HepG2 (cell line): ENCODE measurements around the gene C15orf62. TPM values are rescaled to one million over a fixed set of nuclear protein-coding genes. Genes with fewer than 3 reads are reported as not detected.

Source experiments
- ARHGAP35 ChIP-seq: sonication (generic); formaldehyde crosslinking; IDR thresholded peaks from 2 replicates; pipeline ENCODE4 v1.9.0; 2022; ENCODE audit warnings: mild to moderate bottlenecking, inconsistent platforms, moderate library complexity, missing genetic modification reagents, borderline replicate concordance
- ARNTL ChIP-seq: sonication (generic); formaldehyde crosslinking; IDR thresholded peaks from 2 replicates; pipeline ENCODE4 v1.4.0; 2020; ENCODE audit warnings: mild to moderate bottlenecking, missing genetic modification reagents
- BCLAF1 ChIP-seq: fragments of 450-650 bp; IDR thresholded peaks from 2 replicates; pipeline ENCODE4 v1.6.1; 2017; ENCODE audit warnings: mild to moderate bottlenecking
- DNMT1 ChIP-seq: sonication (generic); formaldehyde crosslinking; IDR thresholded peaks from 2 replicates; pipeline ENCODE4 v1.5.1; 2020; ENCODE audit warnings: mild to moderate bottlenecking, missing genetic modification reagents
- ELF1 ChIP-seq: sonication (generic); formaldehyde crosslinking; IDR thresholded peaks from 2 replicates; pipeline ENCODE4 v1.4.0; 2020; ENCODE audit warnings: missing genetic modification reagents
- FOXK1 ChIP-seq: sonication (generic); formaldehyde crosslinking; IDR thresholded peaks from 2 replicates; pipeline ENCODE4 v1.4.0; 2020; ENCODE audit warnings: low read depth, missing genetic modification reagents, borderline replicate concordance
- HMGXB4 ChIP-seq, 2 experiments: sonication (generic) in 1 of 2; formaldehyde crosslinking in 1 of 2; IDR thresholded peaks; 2 replicates each; pipeline versions ENCODE4 v1.4.0 to v1.6.1; 2018 to 2020; ENCODE audit warnings: missing genetic modification reagents in 2 of 2, borderline replicate concordance in 1 of 2, low read depth in 1 of 2, mild to moderate bottlenecking in 1 of 2, missing biosample characterization in 1 of 2
- KAT8 ChIP-seq: IDR thresholded peaks from 2 replicates; pipeline ENCODE4 v1.6.1; 2016; ENCODE audit warnings: missing genetic modification reagents, missing compliant biosample characterization
- NR2F6 ChIP-seq, 2 experiments: IDR thresholded peaks; 2 replicates each; pipeline ENCODE4 v1.6.1; 2016; ENCODE audit warnings: antibody characterized with exemption in 1 of 2, mild to moderate bottlenecking in 1 of 2
- RAD21 ChIP-seq: fragments of 450-650 bp; formaldehyde crosslinking; IDR thresholded peaks from 2 replicates; pipeline ENCODE4 v1.5.0; 2020; ENCODE audit warnings: mild to moderate bottlenecking
- SCMH1 ChIP-seq: sonication (generic); formaldehyde crosslinking; IDR thresholded peaks from 2 replicates; pipeline ENCODE4 v1.9.0; 2021; ENCODE audit warnings: missing genetic modification reagents, mild to moderate bottlenecking, borderline replicate concordance
- SNAPC4 ChIP-seq: sonication (generic); formaldehyde crosslinking; IDR thresholded peaks from 2 replicates; pipeline ENCODE4 v1.4.0; 2020; ENCODE audit warnings: mild to moderate bottlenecking, missing genetic modification reagents
- TARDBP ChIP-seq: sonication (generic); formaldehyde crosslinking; IDR thresholded peaks from 2 replicates; pipeline ENCODE4 v1.8.0; 2022; ENCODE audit warnings: mild to moderate bottlenecking, missing genetic modification reagents
- polyA plus RNA-seq, 8 experiments: library from polyadenylated mRNA; depleted of rRNA in 3 of 8; stranded (reverse) in 7 of 8; unstranded in 1 of 8; fragments of >200 nt; fragmentation: Illumina TruSeq in 4 of 8; extraction: Trizol in 4 of 8; gene quantifications; 2 replicates each; pipeline versions ENCODE4 v1.2.1 to v1.2.3, GENCODE V29; 2011 to 2016; ENCODE audit warnings: low read depth in 4 of 8, missing spikeins in 1 of 8, mixed read lengths in 1 of 8; ENCODE audit not compliant: insufficient read depth in 1 of 8
- total RNA-seq, 5 experiments: library from RNA; depleted of rRNA; stranded (reverse); fragments of >200 nt; fragmentation: Illumina TruSeq; extraction: Trizol; gene quantifications; 2 replicates each; pipeline ENCODE4 v1.2.3, GENCODE V29; 2016; ENCODE audit warnings: low read depth in 1 of 5
- TF ChIP-seq, protein P1 (sequence below): sonication (generic); formaldehyde crosslinking; IDR thresholded peaks from 2 replicates; pipeline ENCODE4 v1.5.1; 2020; ENCODE audit warnings: mild to moderate bottlenecking, missing genetic modification reagents, moderate library complexity

Gene C15orf62
- total and polyA plus RNA-seq, 2 of the 13 experiments (the other 11 are each of a cell fraction or from before 2014, with no cell fraction given): 0.51 to 1.1 TPM

DNA sequence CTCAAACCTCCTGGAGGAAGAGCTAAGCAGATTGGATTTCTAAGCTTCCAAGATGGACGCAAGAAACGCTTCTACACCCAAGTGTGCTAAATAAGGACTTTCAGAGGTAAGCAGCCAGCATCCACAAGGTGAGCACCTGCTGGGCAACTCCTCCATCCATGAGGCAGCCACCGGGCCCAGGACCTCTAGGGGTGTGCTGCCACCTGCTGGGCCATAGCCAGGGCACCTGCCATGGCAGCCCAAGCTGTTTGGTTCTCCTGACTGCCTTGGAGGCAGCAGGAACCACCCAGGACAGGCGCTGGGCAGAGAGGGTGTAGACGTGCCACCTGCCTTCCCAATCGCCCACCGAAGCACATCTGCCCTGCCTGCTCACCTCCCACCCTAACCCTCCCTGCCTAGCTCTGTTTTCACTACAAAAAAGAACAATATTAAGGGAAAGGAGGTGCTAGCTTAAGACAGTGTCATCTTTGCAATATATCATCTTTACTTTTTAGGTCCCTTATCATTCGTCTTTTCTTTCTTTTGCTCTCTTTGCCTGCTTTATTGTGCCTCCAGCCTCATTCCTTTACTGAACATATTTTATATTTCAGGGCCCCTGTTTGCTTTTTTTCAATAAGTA, 12.9 kb downstream of the C15orf62 start (continued):
- TF ChIP-seq SNAPC4 (no peak), TARDBP (CRISPR knock-in tag) (no peak), HMGXB4 (CRISPR knock-in tag; IDR thresholded peaks at IDR 0.05; ENCODE audit: borderline replicate concordance in 1 of 2, low read depth in 1 of 2) (peak; percentile 52 to 65; a peak in 1 of 4 replicates), DNMT1 (no peak), FOXK1 (CRISPR knock-in tag) (0 out of 2 replicates have a peak, but pooled peaks have one; percentile 16), ARHGAP35 (CRISPR knock-in tag) (0 out of 2 replicates have a peak, but pooled peaks have one; percentile 62), SCMH1 (no peak), ELF1 (CRISPR knock-in tag) (0 out of 2 replicates have a peak, but pooled peaks have one; percentile 17), BCLAF1 (no peak), NR2F6 (IDR thresholded peaks at IDR 0.05) (no peak), NR2F6 (CRISPR knock-in tag; IDR thresholded peaks at IDR 0.05) (peak; percentile 23; the same call in 1 of the 2 replicates), ARNTL (no peak), RAD21 (CRISPR knock-in tag) (peak; percentile 98), KAT8 (peak; percentile 60; the same call in 1 of the 2 replicates)
- TF ChIP-seq, protein P1, sequence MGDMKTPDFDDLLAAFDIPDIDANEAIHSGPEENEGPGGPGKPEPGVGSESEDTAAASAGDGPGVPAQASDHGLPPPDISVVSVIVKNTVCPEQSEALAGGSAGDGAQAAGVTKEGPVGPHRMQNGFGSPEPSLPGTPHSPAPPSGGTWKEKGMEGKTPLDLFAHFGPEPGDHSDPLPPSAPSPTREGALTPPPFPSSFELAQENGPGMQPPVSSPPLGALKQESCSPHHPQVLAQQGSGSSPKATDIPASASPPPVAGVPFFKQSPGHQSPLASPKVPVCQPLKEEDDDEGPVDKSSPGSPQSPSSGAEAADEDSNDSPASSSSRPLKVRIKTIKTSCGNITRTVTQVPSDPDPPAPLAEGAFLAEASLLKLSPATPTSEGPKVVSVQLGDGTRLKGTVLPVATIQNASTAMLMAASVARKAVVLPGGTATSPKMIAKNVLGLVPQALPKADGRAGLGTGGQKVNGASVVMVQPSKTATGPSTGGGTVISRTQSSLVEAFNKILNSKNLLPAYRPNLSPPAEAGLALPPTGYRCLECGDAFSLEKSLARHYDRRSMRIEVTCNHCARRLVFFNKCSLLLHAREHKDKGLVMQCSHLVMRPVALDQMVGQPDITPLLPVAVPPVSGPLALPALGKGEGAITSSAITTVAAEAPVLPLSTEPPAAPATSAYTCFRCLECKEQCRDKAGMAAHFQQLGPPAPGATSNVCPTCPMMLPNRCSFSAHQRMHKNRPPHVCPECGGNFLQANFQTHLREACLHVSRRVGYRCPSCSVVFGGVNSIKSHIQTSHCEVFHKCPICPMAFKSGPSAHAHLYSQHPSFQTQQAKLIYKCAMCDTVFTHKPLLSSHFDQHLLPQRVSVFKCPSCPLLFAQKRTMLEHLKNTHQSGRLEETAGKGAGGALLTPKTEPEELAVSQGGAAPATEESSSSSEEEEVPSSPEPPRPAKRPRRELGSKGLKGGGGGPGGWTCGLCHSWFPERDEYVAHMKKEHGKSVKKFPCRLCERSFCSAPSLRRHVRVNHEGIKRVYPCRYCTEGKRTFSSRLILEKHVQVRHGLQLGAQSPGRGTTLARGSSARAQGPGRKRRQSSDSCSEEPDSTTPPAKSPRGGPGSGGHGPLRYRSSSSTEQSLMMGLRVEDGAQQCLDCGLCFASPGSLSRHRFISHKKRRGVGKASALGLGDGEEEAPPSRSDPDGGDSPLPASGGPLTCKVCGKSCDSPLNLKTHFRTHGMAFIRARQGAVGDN: peak; percentile 64
